GM12865 (cell line): ENCODE measurements around the gene PGM5.

Source experiments
- DNase-seq: peaks from one replicate; pipeline ENCODE4 v3.0.0; 2010; ENCODE audit warnings: low read depth
- H3K4me3 ChIP-seq: 2 replicates; pipeline ENCODE4 v1.5.1; 2011; ENCODE audit warnings: mild to moderate bottlenecking, low read depth, low read length, control low read depth
- CTCF ChIP-seq: IDR thresholded peaks from 2 replicates; pipeline ENCODE4 v1.5.1; 2011; ENCODE audit warnings: low read length, control low read depth, low read depth, inconsistent platforms; ENCODE audit not compliant: insufficient read depth; ENCODE audit errors: missing control alignments

Gene PGM5

DNA sequence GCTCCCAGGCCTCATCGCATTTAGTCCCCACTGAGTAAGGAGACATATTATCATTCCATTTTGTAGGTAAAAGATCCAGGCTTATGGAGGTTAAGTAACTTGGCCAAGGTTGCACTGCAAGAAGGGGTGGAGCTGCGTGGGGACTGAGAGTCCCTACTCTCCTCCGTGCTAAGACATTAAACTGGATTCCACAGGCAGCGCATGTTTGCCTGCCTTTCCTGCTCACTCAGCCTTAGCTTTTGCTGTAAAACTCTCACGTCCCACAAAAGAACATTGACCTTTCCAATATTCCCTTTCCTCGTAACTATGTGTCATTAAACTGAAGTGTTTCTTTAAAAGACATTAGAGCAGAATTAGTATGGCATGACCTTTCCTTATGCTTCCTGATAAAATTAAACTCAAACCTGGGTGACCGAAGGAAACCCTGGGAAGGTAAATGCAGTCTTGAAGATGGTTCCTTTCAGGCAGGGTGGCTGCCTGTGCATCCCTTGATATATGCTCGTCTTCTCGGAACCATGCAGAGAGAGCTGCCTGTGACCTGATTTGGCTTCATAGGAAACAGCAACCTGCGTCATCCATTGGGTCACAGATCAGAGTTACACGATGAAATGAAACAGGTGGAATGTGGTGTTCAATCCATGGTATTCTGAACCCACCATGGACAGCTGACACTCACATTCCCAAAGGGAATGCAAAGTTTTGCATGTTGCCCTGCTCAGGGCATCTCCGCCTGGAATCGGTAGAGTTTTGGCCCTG, 98.3 kb downstream of the PGM5 start:
- no peak overlapping the region for H3K4me3 ChIP-seq
- no peak for DNase-seq
- no peak for TF ChIP-seq CTCF

GRCh38 chr9:68455451-68455850, 99.0 kb downstream of the PGM5 start:
- no peak for DNase-seq
- no peak overlapping the region for H3K4me3 ChIP-seq
- TF ChIP-seq CTCF = no peak

- no peak for TF ChIP-seq CTCF
- H3K4me3 ChIP-seq = no peak overlapping the region
- no peak for DNase-seq
Measured at GRCh38 chr9:68457803-68458202, 101.4 kb downstream of the PGM5 start.

DNA sequence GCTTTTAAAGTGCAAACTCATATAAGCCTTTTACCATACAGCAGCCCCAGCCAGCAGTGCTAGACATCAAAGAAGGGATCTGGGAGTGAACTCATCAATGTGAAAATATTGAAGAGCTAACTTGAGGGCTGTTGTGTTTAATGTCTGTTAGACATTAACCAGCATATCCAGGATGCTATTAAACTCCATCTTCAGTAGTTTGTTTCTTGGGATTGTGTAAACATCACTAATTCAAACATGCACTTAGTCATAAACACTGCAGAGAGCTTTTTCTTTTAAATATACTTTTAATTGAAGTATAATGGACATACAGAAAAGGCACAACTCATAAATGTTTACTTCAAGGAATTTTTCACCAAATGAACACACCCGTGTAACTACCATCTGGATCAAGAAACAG, 102.5 kb downstream of the PGM5 start:
- DNase-seq = no peak
- TF ChIP-seq CTCF = no peak
- H3K4me3 ChIP-seq = no peak overlapping the region

DNA sequence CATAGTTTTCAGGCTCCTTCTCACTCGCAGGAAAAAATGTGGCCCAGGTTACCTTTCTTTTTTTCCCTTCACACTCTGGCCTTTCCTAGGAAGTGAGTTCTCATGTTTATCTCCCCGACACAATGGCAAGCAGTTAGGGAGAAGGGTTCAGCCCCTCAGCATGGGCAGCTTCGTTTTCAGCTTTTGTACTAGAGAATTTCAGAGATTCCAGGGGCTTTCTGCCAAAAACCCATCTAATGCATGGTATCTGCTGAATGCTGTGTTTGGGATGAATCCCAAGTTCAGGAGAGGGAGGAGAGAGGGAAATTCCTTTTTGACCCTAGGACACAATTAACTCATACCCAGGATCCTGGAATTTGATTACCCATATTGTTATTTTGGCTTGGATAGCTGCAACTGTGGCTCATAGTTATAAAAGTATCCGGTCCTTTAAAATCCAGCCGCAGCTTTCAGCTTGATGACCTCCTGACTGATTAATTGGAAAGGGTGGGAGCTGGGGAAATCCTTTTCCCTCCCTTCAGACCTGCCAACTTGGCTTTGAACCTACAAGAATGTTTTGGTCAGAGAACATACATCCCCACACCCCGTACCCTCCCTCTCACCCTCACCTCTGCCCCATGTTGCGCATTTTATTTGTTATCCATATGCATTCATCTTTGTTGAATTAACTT, 105.8 kb downstream of the PGM5 start:
- no peak for TF ChIP-seq CTCF
- no peak overlapping the region for H3K4me3 ChIP-seq
- DNase-seq = no peak

DNA sequence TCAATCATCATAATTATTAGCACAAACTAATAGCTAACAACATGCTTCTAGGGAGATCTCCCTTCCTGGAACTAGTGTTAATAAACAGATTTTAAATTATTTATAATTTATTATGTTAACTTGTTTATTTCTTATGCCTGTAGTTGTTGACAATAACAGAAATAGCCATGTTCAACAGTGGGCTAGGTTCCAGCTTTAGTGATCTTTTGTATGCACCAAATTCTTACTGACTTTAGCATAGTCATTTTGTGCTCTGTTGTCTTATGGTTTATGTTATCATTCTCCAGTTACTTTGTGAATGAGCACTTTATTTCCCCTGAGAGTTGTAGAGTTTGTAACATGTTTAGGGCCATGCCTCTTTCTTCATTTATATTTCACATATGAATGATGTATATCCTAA, 113.7 kb downstream of the PGM5 start:
- no peak for TF ChIP-seq CTCF
- no peak for DNase-seq

DNA sequence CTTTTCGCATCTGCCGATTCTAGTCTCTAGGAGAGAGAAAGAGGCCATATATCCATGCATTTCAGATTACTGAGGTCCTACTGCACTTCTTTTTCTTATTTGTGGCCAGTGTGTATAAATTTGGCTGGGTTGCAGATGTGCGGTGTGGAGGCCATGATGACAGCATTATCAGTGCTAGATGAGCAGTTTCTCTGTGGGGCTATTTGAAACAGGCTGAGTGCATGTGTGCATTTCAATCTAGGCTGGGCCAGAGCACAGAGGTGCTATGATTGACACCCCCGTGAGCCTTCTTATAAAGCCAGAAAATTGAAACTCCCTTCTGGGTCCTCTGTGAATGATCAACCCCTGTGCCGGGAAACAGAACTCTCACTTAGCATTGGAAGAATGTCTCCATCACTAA, 114.2 kb downstream of the PGM5 start:
- H3K4me3 ChIP-seq = no peak overlapping the region
- DNase-seq = no peak
- TF ChIP-seq CTCF = no peak

More for the DNA sequence above, 113.7 kb downstream of the PGM5 start:
- no peak overlapping the region for H3K4me3 ChIP-seq
